ENCODE results near the gene PLXNA4. TPM values are rescaled to one million over a fixed set of nuclear protein-coding genes. Genes with fewer than 3 reads are reported as not detected.

The PLXNA4 gene
- total RNA-seq, 1 donor from 2014 or later: 3.3 TPM

GRCh38 chr7:132544025-132544424 lies 32.2 kb downstream of the PLXNA4 start:
- TF ChIP-seq CTCF (IDR thresholded peaks at IDR 0.05; ENCODE audit: insufficient read depth, low read depth, low read length): no peak
- TF ChIP-seq EZH2 (IDR thresholded peaks at IDR 0.05; ENCODE audit: insufficient read depth, low read length): no peak
- Mint-ChIP-seq H3K27me3 (ENCODE audit: low read depth, unreplicated experiment) (peaks cover 17% of the 10 kb centered on the region), H3K36me3 (ENCODE audit: low read depth, unreplicated experiment) (peaks cover 5% of the 10 kb centered on the region), H3K4me3 (ENCODE audit: unreplicated experiment) (no peak overlapping the region), H3K27ac (ENCODE audit: unreplicated experiment) (no peak overlapping the region), H3K9me3 (ENCODE audit: unreplicated experiment) (peaks cover 2% of the 10 kb centered on the region), H3K4me1 (ENCODE audit: low read depth, unreplicated experiment) (no peaks in the 10 kb centered on the region)
- H2AFZ ChIP-seq (ENCODE audit: low read depth, low read length): no peak overlapping the region
- H3K4me2 ChIP-seq (ENCODE audit: low read length): no peak overlapping the region
- no peak overlapping the region for H3K4me3 ChIP-seq (ENCODE audit: insufficient read depth, low read depth, low read length)
- H4K20me1 ChIP-seq (ENCODE audit: insufficient read depth, low read length): no peaks in the 10 kb centered on the region
- no peaks in the 10 kb centered on the region for H3K27me3 ChIP-seq (ENCODE audit: insufficient read depth, low read length)
- H3K9me3 ChIP-seq (ENCODE audit: insufficient read depth, low read depth, low read length): peaks cover 2% of the 10 kb centered on the region
- H3K36me3 ChIP-seq (ENCODE audit: insufficient read depth, low read length): no peaks in the 10 kb centered on the region
- peaks cover 18% of the 10 kb centered on the region for H3K4me1 ChIP-seq (ENCODE audit: insufficient read depth, low read length)
- FAIRE-seq (no peak), DNase-seq (ENCODE audit: low read depth) (no peak)
- no peaks in the 10 kb centered on the region for H3K79me2 ChIP-seq (ENCODE audit: insufficient read depth, low read length)
- H3K9ac ChIP-seq (ENCODE audit: low read length): no peak overlapping the region
- no peak overlapping the region for H3K27ac ChIP-seq (ENCODE audit: low read depth, low read length)

GRCh38 chr7:132542895-132543294 lies 33.4 kb downstream of the PLXNA4 start:
- peaks cover 17% of the 10 kb centered on the region for H3K27me3 Mint-ChIP-seq (ENCODE audit: low read depth, unreplicated experiment)

More at GRCh38 chr7:132542895-132543294, 33.4 kb downstream of the PLXNA4 start:
- Mint-ChIP-seq H3K36me3 (ENCODE audit: low read depth, unreplicated experiment) (peaks cover 5% of the 10 kb centered on the region), H3K4me3 (ENCODE audit: unreplicated experiment) (no peak overlapping the region), H3K27ac (ENCODE audit: unreplicated experiment) (no peak overlapping the region), H3K4me1 (ENCODE audit: low read depth, unreplicated experiment) (no peaks in the 10 kb centered on the region), H3K9me3 (ENCODE audit: unreplicated experiment) (peaks cover 2% of the 10 kb centered on the region)
- no peaks in the 10 kb centered on the region for H3K27me3 ChIP-seq (ENCODE audit: insufficient read depth, low read length)
- H3K4me2 ChIP-seq (ENCODE audit: low read length): no peak overlapping the region
- peaks cover 10% of the 10 kb centered on the region for H3K4me1 ChIP-seq (ENCODE audit: insufficient read depth, low read length)
- TF ChIP-seq CTCF (IDR thresholded peaks at IDR 0.05; ENCODE audit: insufficient read depth, low read depth, low read length) (no peak), EZH2 (IDR thresholded peaks at IDR 0.05; ENCODE audit: insufficient read depth, low read length) (no peak)
- peaks cover 2% of the 10 kb centered on the region for H3K9me3 ChIP-seq (ENCODE audit: insufficient read depth, low read depth, low read length)
- no peaks in the 10 kb centered on the region for H4K20me1 ChIP-seq (ENCODE audit: insufficient read depth, low read length)
- FAIRE-seq (no peak), DNase-seq (ENCODE audit: low read depth) (no peak)
- no peak overlapping the region for H3K27ac ChIP-seq (ENCODE audit: low read depth, low read length)
- no peak overlapping the region for H2AFZ ChIP-seq (ENCODE audit: low read depth, low read length)
- no peak overlapping the region for H3K4me3 ChIP-seq (ENCODE audit: insufficient read depth, low read depth, low read length)
- H3K9ac ChIP-seq (ENCODE audit: low read length): no peak overlapping the region
- H3K79me2 ChIP-seq (ENCODE audit: insufficient read depth, low read length): no peaks in the 10 kb centered on the region
- no peaks in the 10 kb centered on the region for H3K36me3 ChIP-seq (ENCODE audit: insufficient read depth, low read length)

Measured in astrocyte (in vitro differentiated cells and primary cell).